Loucy (cell line): ENCODE measurements around the gene PRR7.

Experiments used
- H2AFZ ChIP-seq: fragments of 200-600 bp; sonication (generic); 2 replicates; pipeline ENCODE4 v1.6.0; 2016; ENCODE audit warnings: antibody characterized with exemption, mild to moderate bottlenecking, low read length, moderate library complexity
- H3F3A ChIP-seq: fragments of 200-600 bp; 2 replicates; pipeline ENCODE4 v1.6.0; 2016; ENCODE audit warnings: antibody characterized with exemption, low read depth, mild to moderate bottlenecking
- H3K27me3 ChIP-seq: fragments of 200-600 bp; sonication (generic); 2 replicates; pipeline ENCODE4 v1.6.1; 2014; ENCODE audit warnings: low read length, mild to moderate bottlenecking; ENCODE audit not compliant: insufficient read depth, poor library complexity, severe bottlenecking
- H3K36me3 ChIP-seq: fragments of 200-600 bp; sonication (generic); 2 replicates; pipeline ENCODE4 v1.6.1; 2016; ENCODE audit warnings: low read length; ENCODE audit not compliant: insufficient read depth
- H3K4me1 ChIP-seq: fragments of 200-600 bp; sonication (generic); 2 replicates; pipeline ENCODE4 v1.5.1; 2014; ENCODE audit warnings: low read length, mild to moderate bottlenecking; ENCODE audit not compliant: insufficient read depth, poor library complexity, severe bottlenecking
- H3K4me2 ChIP-seq: fragments of 200-600 bp; sonication (generic); 2 replicates; pipeline ENCODE4 v1.6.0; 2014; ENCODE audit warnings: antibody characterized with exemption, low read length, low read depth, mild to moderate bottlenecking; ENCODE audit not compliant: poor library complexity, severe bottlenecking
- H3K4me3 ChIP-seq: fragments of 200-600 bp; sonication (generic); 2 replicates; pipeline ENCODE4 v1.5.1; 2014; ENCODE audit warnings: low read length, mild to moderate bottlenecking, mixed read lengths; ENCODE audit not compliant: poor library complexity, severe bottlenecking
- H3K79me2 ChIP-seq: fragments of 200-600 bp; sonication (generic); 2 replicates; pipeline ENCODE4 v1.6.1; 2014; ENCODE audit warnings: low read length; ENCODE audit not compliant: insufficient read depth
- H3K9ac ChIP-seq: fragments of 200-600 bp; sonication (generic); 2 replicates; pipeline ENCODE4 v1.6.0; 2014; ENCODE audit warnings: mild to moderate bottlenecking, low read depth, low read length, moderate library complexity; ENCODE audit not compliant: poor library complexity, severe bottlenecking
- H3K9me2 ChIP-seq: fragments of 200-600 bp; sonication (generic); replicated peaks from 2 replicates; pipeline ENCODE4 v1.6.1; 2016; ENCODE audit warnings: low read depth, low read length, mixed read lengths
- H3K9me3 ChIP-seq: fragments of 200-600 bp; sonication (generic); 2 replicates; pipeline ENCODE4 v1.6.1; 2014; ENCODE audit warnings: mild to moderate bottlenecking, antibody characterized with exemption, low read length, low read depth; ENCODE audit not compliant: insufficient read depth
- H4K20me1 ChIP-seq: fragments of 200-600 bp; sonication (generic); 2 replicates; pipeline ENCODE4 v1.6.0; 2014; ENCODE audit warnings: antibody characterized with exemption, low read length, mild to moderate bottlenecking; ENCODE audit not compliant: insufficient read depth, poor library complexity, severe bottlenecking
- EZH2phosphoT487 ChIP-seq: fragments of 200-600 bp; IDR thresholded peaks from 2 replicates; pipeline ENCODE4 v1.6.1; 2018; ENCODE audit warnings: antibody characterized with exemption, mild to moderate bottlenecking, moderate library complexity, borderline replicate concordance
- TF ChIP-seq, protein P1 (sequence below): fragments of 200-600 bp; sonication (generic); conservative IDR thresholded peaks from 2 replicates; pipeline ENCODE4 v1.5.1; 2014; ENCODE audit warnings: mild to moderate bottlenecking, antibody characterized with exemption, low read length

Gene PRR7

DNA sequence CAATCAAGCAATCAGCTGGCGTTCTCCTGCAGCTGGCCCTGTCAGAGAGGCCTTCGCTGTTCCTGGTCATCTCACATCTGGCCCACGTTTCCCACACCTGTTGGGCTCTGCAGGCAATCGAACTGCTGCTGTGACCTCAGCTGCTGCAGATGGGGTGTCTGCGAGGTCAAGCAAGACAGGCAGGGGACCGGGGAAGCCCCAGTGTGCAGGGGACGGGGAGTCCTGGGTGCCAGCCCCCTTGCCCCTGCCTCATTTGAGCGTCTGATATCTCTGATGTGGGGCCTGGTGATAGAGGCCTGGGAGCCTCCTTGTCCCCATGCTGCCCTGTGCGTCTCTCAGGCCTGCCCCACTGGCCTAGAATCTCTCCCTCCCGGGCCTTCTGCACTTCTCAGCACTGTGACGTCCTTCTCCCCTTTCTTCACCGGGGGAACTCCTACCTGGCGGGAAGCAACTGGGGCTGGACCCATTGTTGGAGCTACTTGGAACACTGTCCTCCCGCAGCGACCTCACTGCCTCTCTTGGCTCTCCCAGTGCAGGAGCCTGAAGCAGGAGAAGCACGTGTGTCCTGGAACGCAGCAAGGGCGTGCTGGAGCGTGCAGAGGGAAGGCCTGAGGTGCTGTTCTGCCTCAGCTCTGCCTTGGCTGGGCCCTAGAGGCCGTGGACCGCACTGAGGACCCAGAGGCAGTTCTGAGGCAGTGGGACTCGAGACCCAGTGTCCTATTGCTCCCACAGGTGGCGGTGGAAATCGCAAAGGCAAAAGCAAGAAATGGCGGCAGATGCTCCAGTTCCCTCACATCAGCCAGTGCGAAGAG lies 16.3 kb upstream of the PRR7 start:
- Histone ChIP-seq H3K27me3 (no peaks in the 10 kb centered on the region), H2AFZ (no peak overlapping the region), H3K4me3 (peak overlapping the region; percentile 95), H3K79me2 (peaks cover 63% of the 10 kb centered on the region), H3K4me1 (peaks cover 47% of the 10 kb centered on the region), H3K9me2 (no peaks in the 10 kb centered on the region), H4K20me1 (peaks cover 19% of the 10 kb centered on the region), H3K36me3 (peaks cover 32% of the 10 kb centered on the region; the same call in 1 of the 2 replicates), H3F3A (no peaks in the 10 kb centered on the region), H3K4me2 (peak overlapping the region; percentile 99), H3K9me3 (no peaks in the 10 kb centered on the region), H3K9ac (peak overlapping the region; percentile 97)
- TF ChIP-seq, protein P1, sequence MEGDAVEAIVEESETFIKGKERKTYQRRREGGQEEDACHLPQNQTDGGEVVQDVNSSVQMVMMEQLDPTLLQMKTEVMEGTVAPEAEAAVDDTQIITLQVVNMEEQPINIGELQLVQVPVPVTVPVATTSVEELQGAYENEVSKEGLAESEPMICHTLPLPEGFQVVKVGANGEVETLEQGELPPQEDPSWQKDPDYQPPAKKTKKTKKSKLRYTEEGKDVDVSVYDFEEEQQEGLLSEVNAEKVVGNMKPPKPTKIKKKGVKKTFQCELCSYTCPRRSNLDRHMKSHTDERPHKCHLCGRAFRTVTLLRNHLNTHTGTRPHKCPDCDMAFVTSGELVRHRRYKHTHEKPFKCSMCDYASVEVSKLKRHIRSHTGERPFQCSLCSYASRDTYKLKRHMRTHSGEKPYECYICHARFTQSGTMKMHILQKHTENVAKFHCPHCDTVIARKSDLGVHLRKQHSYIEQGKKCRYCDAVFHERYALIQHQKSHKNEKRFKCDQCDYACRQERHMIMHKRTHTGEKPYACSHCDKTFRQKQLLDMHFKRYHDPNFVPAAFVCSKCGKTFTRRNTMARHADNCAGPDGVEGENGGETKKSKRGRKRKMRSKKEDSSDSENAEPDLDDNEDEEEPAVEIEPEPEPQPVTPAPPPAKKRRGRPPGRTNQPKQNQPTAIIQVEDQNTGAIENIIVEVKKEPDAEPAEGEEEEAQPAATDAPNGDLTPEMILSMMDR = no peak
- no peak for TF ChIP-seq EZH2phosphoT487

DNA sequence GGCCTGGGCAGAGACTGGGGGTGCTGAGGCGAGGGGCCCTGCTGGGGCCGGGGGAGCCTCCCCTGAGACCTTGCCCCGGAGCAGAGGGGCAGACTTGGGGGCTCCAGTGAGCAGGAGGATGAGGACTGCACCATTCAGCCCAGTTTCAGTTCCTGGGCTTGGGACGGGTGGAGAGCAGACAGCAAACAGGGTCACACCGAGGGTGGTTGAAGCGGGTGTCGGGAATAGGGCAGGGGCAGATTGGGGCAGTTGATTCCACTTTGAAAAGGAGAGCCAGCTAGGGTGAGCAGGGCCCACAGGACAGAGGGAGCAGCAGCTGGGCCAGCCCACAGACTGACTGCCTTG lies 15.7 kb upstream of the PRR7 start:
- Histone ChIP-seq H3K9ac (peak overlapping the region; percentile 97), H3K36me3 (peaks cover 36% of the 10 kb centered on the region; the same call in 1 of the 2 replicates), H3K79me2 (peaks cover 63% of the 10 kb centered on the region), H2AFZ (no peak overlapping the region), H3K4me2 (peak overlapping the region; percentile 99), H4K20me1 (peaks cover 19% of the 10 kb centered on the region), H3K4me3 (peak overlapping the region; percentile 95), H3K27me3 (no peaks in the 10 kb centered on the region), H3K9me3 (no peaks in the 10 kb centered on the region), H3K9me2 (no peaks in the 10 kb centered on the region), H3K4me1 (peaks cover 46% of the 10 kb centered on the region), H3F3A (no peaks in the 10 kb centered on the region)
- TF ChIP-seq, protein P1 = no peak
- TF ChIP-seq EZH2phosphoT487 = no peak

DNA sequence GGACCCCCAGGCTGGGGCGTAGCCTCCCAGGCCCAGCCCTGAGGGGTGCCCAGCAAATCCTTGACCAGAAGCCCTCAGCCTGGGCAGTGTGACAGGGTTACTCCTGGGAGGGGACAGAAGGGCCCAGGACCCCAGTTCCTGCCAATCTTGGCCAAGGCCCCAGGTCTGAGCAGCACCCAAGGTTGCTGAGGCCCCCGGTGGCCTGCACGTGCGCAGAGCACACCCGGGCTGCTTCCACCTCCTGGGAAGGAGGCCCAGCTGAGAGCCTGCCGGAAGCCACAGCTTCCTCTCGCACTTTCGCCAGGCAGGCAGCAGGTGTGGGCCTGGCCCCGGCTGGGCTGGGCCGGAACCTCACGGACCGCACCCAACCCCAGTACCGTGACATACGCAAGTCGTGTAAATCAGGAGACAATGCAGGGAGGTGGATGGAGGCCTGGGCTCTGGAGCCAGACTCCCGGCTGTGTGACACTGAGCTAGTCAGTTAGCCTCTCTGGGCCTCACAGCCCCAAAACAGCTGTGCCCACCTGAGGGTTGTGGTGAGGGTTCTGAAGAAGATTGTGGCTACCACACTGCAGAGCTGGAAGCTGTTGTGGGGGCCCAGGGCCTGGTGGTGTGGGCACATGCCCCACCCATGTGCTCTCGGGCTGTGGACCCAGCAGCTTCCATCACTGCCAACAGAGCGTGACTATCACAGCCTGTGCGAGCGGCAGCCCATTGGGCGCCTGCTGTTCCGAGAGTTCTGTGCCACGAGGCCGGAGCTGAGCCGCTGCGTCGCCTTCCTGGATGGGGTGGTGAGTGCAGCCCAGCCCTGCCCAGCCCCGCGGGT lies 15.1 kb upstream of the PRR7 start:
- no peaks in the 10 kb centered on the region for H3K27me3 ChIP-seq
- peaks cover 19% of the 10 kb centered on the region for H4K20me1 ChIP-seq
- H3F3A ChIP-seq = no peaks in the 10 kb centered on the region
- H3K79me2 ChIP-seq = peaks cover 63% of the 10 kb centered on the region
- H3K9me3 ChIP-seq = no peaks in the 10 kb centered on the region
- H3K9me2 ChIP-seq = no peaks in the 10 kb centered on the region
- H3K4me2 ChIP-seq = peak overlapping the region; percentile 99
- no peak overlapping the region for H2AFZ ChIP-seq
- peak overlapping the region; percentile 97 for H3K9ac ChIP-seq
- TF ChIP-seq EZH2phosphoT487 = no peak
- TF ChIP-seq, protein P1 = no peak
- peak overlapping the region; percentile 95 for H3K4me3 ChIP-seq
- H3K4me1 ChIP-seq = peaks cover 46% of the 10 kb centered on the region
- peaks cover 36% of the 10 kb centered on the region; the same call in 1 of the 2 replicates for H3K36me3 ChIP-seq
